NB4 (cell line): ENCODE measurements around the gene MAGEA10.

Experiments used
- DNase-seq: peaks from one replicate; pipeline ENCODE4 v3.0.0; 2010; ENCODE audit warnings: low read depth
- H3K4me3 ChIP-seq: one replicate; pipeline ENCODE4 v1.5.1; 2011; ENCODE audit warnings: mild to moderate bottlenecking, low read depth, low read length, moderate library complexity
- MYC ChIP-seq: IDR thresholded peaks from 2 replicates; pipeline ENCODE4 v1.6.1; 2011; ENCODE audit warnings: low read depth, low read length
- POLR2A ChIP-seq: IDR thresholded peaks from 2 replicates; pipeline ENCODE4 v1.6.1; 2011; ENCODE audit warnings: mild to moderate bottlenecking; ENCODE audit not compliant: insufficient read length; ENCODE audit errors: extremely low read depth
- TF ChIP-seq, protein P1 (sequence below): IDR thresholded peaks from 2 replicates; pipeline ENCODE4 v1.6.1; 2011; ENCODE audit warnings: low read depth, low read length
- TF ChIP-seq, protein P2 (sequence below): IDR thresholded peaks from one replicate; pipeline ENCODE4 v1.5.1; 2012; ENCODE audit warnings: low read depth, low read length

MAGEA10 gene

GRCh38 chrX:152157042-152157441, 18.7 kb upstream of the MAGEA10 start:
- DNase-seq, result no peak
- H3K4me3 ChIP-seq, result no peak overlapping the region
- TF ChIP-seq, protein P1, sequence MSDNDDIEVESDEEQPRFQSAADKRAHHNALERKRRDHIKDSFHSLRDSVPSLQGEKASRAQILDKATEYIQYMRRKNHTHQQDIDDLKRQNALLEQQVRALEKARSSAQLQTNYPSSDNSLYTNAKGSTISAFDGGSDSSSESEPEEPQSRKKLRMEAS, result no peak
- TF ChIP-seq, protein P2, sequence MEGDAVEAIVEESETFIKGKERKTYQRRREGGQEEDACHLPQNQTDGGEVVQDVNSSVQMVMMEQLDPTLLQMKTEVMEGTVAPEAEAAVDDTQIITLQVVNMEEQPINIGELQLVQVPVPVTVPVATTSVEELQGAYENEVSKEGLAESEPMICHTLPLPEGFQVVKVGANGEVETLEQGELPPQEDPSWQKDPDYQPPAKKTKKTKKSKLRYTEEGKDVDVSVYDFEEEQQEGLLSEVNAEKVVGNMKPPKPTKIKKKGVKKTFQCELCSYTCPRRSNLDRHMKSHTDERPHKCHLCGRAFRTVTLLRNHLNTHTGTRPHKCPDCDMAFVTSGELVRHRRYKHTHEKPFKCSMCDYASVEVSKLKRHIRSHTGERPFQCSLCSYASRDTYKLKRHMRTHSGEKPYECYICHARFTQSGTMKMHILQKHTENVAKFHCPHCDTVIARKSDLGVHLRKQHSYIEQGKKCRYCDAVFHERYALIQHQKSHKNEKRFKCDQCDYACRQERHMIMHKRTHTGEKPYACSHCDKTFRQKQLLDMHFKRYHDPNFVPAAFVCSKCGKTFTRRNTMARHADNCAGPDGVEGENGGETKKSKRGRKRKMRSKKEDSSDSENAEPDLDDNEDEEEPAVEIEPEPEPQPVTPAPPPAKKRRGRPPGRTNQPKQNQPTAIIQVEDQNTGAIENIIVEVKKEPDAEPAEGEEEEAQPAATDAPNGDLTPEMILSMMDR, result no peak
- no peak for TF ChIP-seq MYC
- no peak for TF ChIP-seq POLR2A

- no peak for DNase-seq
- TF ChIP-seq, protein P1, result no peak
- no peak overlapping the region for H3K4me3 ChIP-seq
Measured at GRCh38 chrX:152155766-152156310, 17.5 kb upstream of the MAGEA10 start.

DNA sequence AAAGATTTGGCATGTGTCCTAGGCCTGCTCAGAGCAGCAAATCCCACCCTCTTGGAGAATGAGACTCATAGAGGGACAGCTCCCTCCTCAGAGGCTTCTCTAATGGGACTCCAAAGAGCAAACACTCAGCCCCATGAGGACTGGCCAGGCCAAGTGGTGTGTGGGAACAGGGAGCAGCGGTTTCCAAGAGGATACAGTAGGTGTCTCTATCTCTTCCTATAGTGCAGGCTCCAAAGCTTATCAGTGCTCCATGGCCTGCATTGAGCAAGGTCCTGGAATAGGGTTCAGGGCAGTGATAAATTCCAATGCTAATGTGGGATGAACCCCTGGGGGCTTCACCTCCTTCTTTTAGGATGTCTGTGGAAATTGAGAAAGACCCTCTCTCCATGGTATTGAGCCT, 15.7 kb upstream of the MAGEA10 start:
- TF ChIP-seq, protein P2, result no peak
- TF ChIP-seq MYC, result no peak
- no peak overlapping the region for H3K4me3 ChIP-seq
- DNase-seq, result no peak

DNA sequence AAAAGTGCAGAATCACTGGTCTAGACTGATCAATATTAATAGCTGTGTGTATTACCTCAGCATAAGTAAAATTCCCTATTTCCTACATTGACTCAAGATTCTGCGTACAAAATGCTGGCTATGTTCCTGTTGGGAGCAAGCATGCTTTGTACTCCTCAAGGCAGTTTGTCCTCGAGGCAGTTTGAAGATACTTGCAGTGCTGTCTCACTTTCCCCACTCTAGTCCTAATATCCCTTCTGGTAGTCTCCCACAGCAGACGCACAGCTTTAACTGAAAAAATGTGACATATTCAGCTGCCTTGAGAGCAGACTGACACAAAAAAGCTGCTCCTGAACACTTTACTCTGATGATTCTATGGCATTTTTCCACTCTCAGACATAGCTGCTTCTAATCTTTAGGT, 12.9 kb upstream of the MAGEA10 start:
- DNase-seq, result no peak
- H3K4me3 ChIP-seq, result no peak overlapping the region
- TF ChIP-seq, protein P2, result no peak
- TF ChIP-seq MYC (no peak), POLR2A (no peak)
- TF ChIP-seq, protein P1, result no peak

- TF ChIP-seq MYC (no peak), POLR2A (no peak)
- TF ChIP-seq, protein P2, result no peak
- TF ChIP-seq, protein P1, result no peak
- no peak overlapping the region for H3K4me3 ChIP-seq
- no peak for DNase-seq
Measured at GRCh38 chrX:152149648-152150047, 11.3 kb upstream of the MAGEA10 start.

DNA sequence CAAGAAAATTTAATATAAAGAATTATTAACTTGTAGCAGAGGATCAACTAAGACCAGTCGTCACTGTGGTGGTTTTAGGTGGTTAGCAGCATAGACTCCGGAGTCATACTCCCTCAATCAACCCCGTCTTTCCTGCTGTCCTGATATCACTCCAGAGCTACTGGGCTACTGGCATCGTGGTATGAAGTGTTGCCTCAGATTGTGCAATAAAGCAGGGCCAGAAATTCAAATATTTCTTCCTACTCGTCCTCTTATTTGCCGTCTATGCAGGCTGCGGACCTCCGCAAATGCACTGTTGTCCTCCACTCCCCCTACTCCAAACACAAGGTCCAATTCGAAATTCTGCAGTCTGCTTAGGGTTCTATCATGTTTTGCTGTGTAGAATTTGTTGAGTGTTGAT, 1.2 kb upstream of the MAGEA10 start:
- H3K4me3 ChIP-seq, result no peak overlapping the region
- TF ChIP-seq, protein P1, result no peak
- TF ChIP-seq, protein P2, result no peak
- TF ChIP-seq POLR2A (no peak), MYC (no peak)
- DNase-seq, result no peak
